OCI-M1 (cell line): Measurements from ENCODE around the gene KRT9.
"Not testable (repeated sequence)": the region's sequence is repeated elsewhere in the genome, so short reads cannot be mapped to it uniquely, and the experiment has no call there.

Source experiments
- DNase-seq: peaks from one replicate; lab custom pipeline; 2025; lab: John Stamatoyannopoulos, UW

KRT9 gene

DNA sequence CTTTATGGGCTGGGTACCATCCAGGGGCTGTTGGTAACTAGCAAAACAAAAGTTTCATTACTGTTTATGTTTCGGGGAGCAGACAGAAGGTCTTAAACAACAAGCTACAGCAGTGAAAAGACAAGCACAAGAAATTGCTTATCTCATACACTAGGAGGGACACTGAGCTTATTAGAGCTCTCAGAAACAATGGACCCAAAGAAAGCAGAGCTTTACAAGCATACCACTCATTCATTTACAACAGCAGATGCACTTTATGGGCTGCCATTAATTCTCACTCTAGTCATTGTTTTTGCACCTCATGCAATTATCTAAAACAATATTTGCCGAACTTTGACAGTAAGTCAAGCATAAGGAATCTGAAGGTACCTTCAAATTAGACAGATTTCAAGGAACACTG, 30.7 kb upstream of the KRT9 start:
- DNase-seq = no peak

DNA sequence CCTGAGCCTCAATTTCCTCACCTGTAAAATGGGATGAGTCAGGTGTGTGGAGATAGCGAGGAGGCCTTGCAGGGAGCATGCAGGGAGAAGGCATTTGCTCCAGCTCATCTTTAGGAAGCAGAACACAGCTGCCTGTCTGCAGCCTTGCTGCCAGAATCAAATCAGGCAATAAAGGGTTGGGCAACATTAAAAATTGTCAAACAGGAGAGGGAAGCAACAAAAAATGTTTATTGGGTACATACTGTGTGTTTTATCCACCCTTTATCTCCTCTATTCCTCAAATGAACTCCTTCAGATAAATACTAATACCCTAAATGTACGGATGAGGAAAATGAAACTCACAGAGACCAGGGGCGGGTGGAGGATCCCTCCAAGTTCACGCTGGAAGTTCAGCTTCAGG, 28.5 kb upstream of the KRT9 start:
- no peak for DNase-seq

DNA sequence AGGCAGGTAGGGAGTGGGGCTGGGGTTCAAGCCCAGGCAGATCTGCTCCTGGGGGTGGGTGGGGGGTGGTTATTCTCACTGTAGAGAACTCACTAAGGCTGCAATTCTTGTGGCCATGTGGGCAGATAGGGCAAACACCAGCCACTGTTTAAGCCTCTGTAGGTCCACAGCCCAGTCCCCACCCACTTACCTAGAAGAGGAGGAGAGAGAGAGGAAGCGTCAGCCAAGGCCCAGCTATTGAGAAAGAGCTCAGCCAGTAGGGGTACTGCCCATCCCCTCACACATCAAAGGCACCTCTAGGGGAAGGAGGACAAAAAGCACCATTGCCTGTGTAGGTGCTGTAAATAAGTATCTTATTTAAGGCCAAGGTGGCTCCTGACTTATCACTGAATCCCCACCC, 27.8 kb upstream of the KRT9 start:
- DNase-seq = no peak

GRCh38 chr17:41595585-41595984, 23.7 kb upstream of the KRT9 start:
- DNase-seq = no peak

DNA sequence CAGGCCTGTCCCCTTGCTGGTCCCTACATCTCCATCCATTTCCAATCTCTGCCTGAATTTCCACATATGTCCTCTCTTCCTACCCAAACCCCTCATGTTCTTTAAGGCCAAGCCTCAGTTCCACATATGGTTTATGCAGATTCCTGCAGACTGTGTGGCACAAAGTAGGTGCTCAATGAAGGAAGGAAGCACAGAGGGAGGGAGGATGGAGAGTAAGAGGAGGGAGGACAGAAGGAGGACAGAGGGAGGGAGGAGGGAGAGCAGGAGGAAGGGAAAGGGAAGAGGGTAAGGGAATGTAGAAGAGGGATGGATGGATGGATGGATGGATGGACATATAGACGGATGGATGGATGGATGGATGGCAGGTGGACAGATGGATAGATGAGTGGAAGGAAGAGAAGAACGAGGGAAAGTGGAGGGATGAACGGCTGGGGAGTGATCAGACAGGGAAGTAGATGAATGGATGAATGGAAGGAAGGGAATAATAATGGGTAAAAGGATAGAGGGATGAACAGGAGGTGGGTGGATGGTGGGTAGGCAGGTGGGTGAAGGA, 22.6 kb upstream of the KRT9 start:
- DNase-seq = no peak

- DNase-seq = no peak
Measured at GRCh38 chr17:41593306-41593981, 21.6 kb upstream of the KRT9 start.

GRCh38 chr17:41592601-41593305, 20.9 kb upstream of the KRT9 start:
- DNase-seq = no peak

DNA sequence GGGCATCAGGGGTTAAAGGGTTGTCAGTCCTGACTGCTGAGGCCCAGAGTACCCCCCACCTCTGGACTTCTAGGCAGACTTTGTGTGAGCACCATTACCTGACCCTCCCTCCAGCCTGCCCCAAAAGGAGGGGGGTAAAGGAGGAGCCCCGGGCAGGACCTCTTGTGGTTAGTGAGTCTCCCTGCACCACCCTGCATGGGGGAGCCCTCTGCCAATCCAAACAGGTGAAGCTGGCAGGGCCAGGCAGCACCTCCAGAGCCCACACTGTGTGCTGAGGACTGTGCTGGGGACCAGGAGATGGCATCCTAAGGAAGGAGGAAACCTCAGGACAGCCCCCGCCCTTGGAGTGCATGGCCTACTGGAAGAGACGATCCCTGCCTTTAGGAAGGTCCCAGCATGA, 17.4 kb upstream of the KRT9 start:
- no peak for DNase-seq

DNA sequence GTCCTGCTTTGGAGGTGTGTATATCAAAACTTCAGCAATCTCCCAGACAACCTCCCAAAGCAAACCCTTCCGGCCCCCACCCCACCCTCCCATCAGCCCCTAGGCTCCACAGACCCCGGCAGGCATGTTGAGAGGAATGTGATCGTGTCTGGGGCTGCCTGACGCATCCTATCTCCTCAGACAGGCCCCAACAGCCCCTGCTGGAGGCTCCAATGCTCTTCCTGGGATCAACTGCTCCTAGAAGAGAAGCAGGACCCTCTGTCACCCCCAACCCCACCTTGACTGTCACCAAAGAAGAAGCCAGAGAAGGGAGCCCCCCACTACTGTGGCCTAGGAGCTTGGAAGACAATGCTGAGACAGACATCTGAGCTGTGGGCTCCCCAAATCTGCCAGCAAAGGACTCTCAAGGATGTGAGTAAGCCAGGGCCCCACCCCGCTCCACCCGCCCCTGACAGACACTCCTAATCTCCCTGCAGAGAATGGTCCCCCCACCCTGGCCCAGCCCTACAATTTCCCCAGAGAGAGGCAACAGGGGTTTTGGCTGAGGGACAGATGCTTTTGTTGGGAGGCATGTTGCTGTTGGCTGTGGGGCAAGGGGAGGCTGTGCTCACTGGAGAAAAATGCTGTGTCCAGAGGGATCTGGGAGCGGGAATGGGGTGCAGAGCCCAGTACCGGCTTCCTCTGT, 16.4 kb upstream of the KRT9 start:
- no peak for DNase-seq

GRCh38 chr17:41586863-41587495, 15.1 kb upstream of the KRT9 start, which contains the start of gene KRT14:
TSS of gene KRT14 (minus strand) at chr17:41586895. CDS start at chr17:41586834, 61 bp downstream.
- DNase-seq = no peak

DNA sequence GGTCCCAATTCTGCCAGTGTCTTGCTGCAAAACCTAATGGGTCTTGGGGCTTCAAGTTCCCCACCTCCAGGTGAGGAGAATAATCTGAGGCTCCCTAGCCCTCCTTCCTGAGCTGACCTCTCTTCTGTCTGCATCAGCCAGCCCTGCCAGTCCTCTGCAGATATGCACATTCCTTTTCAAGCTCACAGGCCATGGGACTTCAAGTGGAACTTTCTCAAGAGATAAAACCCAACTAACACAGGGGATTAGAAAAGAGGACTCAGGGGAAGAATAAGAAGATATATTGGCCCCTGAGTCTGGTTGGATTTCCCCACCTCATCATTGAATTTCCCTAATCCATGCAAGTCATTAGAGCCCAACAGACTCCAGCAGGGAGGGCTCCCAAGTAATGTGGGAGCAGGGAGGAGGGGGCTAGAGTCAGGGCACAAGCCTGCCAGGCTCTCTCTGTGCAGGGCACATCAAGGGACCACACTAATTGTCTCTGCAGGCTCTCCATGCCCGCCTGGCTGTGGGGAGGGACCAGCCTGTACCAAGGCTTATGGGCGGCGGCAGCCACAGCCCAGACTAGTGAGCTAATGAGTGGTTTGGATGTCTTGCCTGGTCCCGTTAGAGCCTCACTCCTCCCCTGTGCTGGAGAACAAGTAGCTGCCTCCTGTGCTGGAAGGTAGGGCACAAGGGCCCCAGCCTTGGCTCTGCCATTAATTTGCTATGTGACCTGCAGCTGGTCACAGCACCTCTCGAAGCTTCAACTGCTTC, 13.6 kb upstream of the KRT9 start:
- no peak for DNase-seq

DNA sequence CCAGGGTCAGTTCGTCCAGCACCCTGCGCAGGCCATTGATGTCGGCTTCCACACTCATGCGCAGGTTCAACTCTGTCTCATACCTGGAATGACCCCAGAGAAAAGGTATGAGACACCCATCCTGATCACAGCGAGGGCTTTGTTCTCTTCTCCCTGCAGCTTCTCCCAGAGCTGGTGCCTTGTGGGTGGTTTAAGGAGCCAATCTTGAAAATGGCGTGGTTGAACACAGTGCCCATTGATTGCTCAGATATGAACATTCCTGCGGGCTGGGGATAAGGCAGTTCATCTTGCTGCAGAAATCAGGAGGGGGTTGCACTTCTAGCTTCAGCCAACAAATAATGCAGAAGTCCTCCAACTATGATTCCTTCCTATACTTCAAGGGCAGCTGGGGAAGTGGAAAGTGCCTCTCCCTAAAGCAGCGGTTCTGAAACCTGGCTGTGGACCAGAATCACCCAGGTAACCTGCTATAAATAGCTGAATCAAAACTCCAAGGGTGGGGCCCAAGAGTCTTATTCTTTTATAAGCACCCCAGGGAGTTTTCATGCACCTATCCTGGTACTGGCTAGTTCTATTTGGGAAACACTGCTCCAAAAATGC, 12.6 kb upstream of the KRT9 start:
- DNase-seq = not testable (repeated sequence)

DNA sequence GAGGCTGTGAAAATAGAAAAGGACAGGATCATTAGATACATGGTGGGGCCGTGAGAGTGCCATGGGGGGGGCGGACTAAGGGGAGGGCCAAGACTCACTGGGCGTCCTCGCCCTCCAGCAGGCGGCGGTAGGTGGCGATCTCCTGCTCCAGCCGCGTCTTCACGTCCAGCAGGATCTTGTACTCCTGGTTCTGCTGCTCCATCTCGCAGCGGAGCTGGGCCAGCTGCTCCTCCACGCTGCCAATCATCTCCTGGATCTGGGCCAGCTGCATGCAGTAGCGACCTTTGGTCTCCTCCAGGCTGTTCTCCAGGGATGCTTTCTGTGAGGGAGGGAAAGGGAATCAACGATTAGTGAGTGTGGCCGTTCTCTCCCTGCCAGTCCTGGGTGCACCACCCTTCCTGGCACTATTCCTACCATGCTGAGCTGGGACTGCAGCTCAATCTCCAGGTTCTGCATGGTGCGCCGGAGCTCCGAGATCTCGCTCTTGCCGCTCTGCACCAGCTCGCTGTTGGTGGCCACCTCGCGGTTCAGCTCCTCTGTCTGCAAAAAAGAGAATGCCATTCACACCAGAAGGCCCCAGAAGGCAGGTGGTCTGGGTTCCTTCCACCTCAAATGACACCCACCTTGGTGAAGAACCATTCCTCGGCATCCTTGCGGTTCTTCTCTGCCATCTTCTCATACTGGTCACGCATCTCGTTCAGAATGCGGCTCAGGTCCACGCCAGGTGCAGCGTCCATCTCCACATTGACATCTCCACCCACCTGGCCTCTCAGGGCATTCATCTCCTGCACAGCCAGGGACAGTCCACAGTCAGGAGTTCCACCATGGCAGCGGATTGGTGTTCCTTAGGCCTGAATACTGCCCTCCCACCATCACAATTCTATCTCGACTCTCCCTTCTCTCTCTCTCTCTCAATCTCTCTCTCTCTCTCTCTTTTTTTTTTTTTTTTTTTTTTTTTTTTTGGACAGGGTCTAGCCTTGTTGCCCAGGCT, 11.6 kb upstream of the KRT9 start:
- DNase-seq = no peak

- DNase-seq = not testable (repeated sequence)
Measured at GRCh38 chr17:41582061-41582968, 10.5 kb upstream of the KRT9 start.

DNA sequence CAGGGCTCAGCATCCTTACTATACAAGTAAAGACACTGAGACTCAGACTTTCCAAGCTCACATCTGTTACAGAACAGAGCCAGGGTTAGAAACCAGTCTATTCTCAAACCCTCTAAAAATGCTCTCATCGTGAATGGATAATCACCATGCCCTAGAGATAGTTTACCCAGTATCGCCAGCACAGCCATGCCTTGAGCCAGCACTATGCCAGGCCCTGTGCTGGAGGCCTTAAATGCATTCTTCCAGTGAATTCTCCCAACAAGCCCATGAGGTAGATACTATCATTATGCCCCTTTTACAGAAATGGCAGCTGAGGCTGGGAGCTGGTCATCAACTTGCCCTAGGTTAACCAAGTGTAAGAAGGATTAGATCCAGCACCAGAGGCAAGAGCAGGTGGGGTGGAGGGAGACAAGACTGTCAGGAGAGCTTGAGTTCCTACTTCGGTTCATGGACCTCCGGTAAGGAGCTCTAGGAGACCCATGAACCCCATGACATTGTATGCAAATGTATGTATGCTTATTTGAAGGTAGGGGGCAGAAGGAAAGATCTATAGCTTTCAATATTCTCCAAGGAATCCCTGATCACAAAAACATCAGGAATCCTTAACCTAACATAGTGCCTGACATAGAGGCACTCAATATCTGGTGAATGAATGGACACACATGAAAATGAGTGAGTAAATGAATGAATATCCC, 9.7 kb upstream of the KRT9 start:
- DNase-seq = no peak

DNA sequence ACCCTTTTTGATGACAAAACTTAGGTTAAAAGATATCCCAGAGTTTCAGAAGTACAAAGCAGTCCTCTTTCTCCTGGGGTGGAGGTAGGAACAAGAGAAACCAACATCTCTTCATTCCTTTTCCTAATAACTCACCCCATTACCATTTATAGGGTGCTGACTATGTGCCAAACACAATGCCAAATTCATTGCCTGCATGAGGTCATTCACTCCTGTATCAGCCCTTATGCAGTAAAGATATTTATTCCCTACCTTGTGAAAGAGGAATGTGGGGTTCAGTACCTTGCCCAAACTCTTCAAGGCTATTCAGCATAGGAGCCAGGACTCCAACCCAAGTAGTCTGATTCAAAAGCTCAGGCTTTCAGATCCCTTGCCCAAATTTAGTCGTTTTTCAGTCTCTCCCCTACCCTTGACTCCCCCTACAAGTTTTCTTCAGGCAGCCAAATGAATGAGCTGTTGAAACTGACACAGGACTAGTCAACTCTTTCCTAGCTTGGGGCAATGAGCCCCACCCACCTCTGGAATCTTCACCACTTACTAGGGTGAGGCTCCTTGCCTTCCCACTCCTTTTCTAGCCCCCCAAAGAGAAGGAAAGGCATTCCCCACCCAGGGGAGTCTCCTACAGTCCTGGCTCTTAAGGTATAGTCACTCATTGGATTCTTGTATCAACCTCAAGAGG, 9.0 kb upstream of the KRT9 start:
- no peak for DNase-seq

GRCh38 chr17:41580244-41580575, 8.4 kb upstream of the KRT9 start:
- DNase-seq = no peak
